Prostate gland (tissue), 2 donors: ENCODE results near the gene THAP4.

Source experiments
- CTCF ChIP-seq, 4 experiments: fragments of 200-600 bp in 2 of 4; fragments of 450-650 bp in 2 of 4; sonication (generic) in 2 of 4; IDR thresholded peaks; 1 replicate in 3 of 4; 2 replicates in 1 of 4; pipeline ENCODE4 v1.5.1; 2016 to 2019; ENCODE audit warnings: antibody characterized with exemption in 4 of 4, mild to moderate bottlenecking in 2 of 4, moderate library complexity in 2 of 4
- POLR2A ChIP-seq: fragments of 450-650 bp; IDR thresholded peaks from one replicate; pipeline ENCODE4 v1.6.1; 2016; ENCODE audit warnings: antibody characterized with exemption, mild to moderate bottlenecking

DNA sequence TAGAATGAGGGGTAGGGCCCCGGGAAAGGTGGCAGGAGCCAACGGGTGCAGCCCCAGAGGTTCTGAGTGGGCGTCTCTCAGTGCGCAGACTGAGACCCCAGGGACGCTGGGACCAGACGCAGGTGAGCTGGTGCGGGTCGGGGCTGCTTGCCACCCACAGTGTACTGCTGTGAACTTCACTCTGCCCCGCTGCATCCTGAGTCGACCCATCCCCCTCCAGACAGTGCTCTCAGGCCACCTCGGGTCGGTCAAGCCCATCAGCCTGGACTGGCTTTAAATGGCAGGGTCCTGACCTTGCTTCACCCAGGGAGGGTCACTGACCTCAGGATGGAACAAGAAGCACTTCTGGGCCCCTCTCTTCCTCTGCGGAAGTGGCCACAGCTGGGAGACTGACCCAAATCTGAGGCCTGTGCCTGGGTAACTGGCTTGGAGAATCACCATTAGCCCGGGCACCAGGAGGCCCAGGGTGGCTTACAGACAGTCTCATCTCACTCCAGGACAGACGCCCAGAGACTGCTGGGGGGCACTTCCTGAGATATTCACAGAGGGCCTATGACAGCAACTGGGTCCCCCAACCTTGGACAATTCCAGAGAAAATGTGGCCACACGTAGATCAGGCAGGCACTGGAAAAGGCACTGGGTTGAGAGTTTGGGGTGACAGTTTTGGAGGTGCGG is 102.1 kb downstream of the THAP4 start:
- TF ChIP-seq CTCF (IDR thresholded peaks at IDR 0.05) (no peak), POLR2A (no peak)
